GM12892 (cell line): ENCODE results near the gene OPCML.

ENCODE experiments used
- DNase-seq: peaks from one replicate; pipeline ENCODE4 v3.0.0; 2011; ENCODE audit not compliant: insufficient read length
- FAIRE-seq: peaks from 2 replicates; lab custom pipeline; 2011; peaks lifted over from hg19 to GRCh38; lab: Jason Lieb, UNC
- POLR2A ChIP-seq: IDR thresholded peaks from 2 replicates; pipeline ENCODE4 v1.6.1; 2011; ENCODE audit warnings: low read depth, low read length, control low read depth
- POLR2AphosphoS5 ChIP-seq: IDR thresholded peaks from 2 replicates; pipeline ENCODE4 v1.6.1; 2011; ENCODE audit warnings: low read depth, low read length, control low read depth
- TAF1 ChIP-seq: IDR thresholded peaks from 2 replicates; pipeline ENCODE4 v1.6.1; 2011; ENCODE audit warnings: low read depth, mild to moderate bottlenecking, control low read depth, low read length, borderline replicate concordance

Gene OPCML

GRCh38 chr11:132988411-132988810 is 543.9 kb downstream of the OPCML start:
- FAIRE-seq (no peak), DNase-seq (no peak)
- no peak for TF ChIP-seq POLR2AphosphoS5
- TF ChIP-seq TAF1, result no peak
- TF ChIP-seq POLR2A, result no peak

- TF ChIP-seq POLR2A, result no peak
- no peak for TF ChIP-seq POLR2AphosphoS5
- TF ChIP-seq TAF1, result no peak
- DNase-seq (no peak), FAIRE-seq (no peak)
Observed at GRCh38 chr11:132987936-132988335, 544.4 kb downstream of the OPCML start.

- DNase-seq (no peak), FAIRE-seq (no peak)
Observed at GRCh38 chr11:132983641-132983978, 548.7 kb downstream of the OPCML start.

GRCh38 chr11:132982772-132983640 is 549.3 kb downstream of the OPCML start:
- no peak for TF ChIP-seq POLR2AphosphoS5
- no peak for TF ChIP-seq TAF1
- TF ChIP-seq POLR2A, result no peak
- FAIRE-seq (no peak), DNase-seq (no peak)

More at GRCh38 chr11:132983641-132983978, 548.7 kb downstream of the OPCML start:
- no peak for TF ChIP-seq POLR2AphosphoS5
- no peak for TF ChIP-seq TAF1

- no peak for FAIRE-seq
- no peak for TF ChIP-seq TAF1
- TF ChIP-seq POLR2A, result no peak
- no peak for TF ChIP-seq POLR2AphosphoS5
- DNase-seq, result no peak
Observed at GRCh38 chr11:132981131-132981956, 551.0 kb downstream of the OPCML start.

GRCh38 chr11:132980670-132981069 is 551.6 kb downstream of the OPCML start:
- FAIRE-seq (no peak), DNase-seq (no peak)
- TF ChIP-seq POLR2AphosphoS5 (no peak), TAF1 (no peak), POLR2A (no peak)

GRCh38 chr11:132977746-132978145 is 554.6 kb downstream of the OPCML start:
- DNase-seq (no peak), FAIRE-seq (no peak)
- TF ChIP-seq POLR2AphosphoS5 (no peak), TAF1 (no peak), POLR2A (no peak)

- no peak for DNase-seq
Observed at GRCh38 chr11:132977241-132977640, 555.1 kb downstream of the OPCML start.

GRCh38 chr11:132976115-132976514 is 556.2 kb downstream of the OPCML start:
- DNase-seq, result no peak
- FAIRE-seq, result no peak
- no peak for TF ChIP-seq TAF1
- no peak for TF ChIP-seq POLR2AphosphoS5
- no peak for TF ChIP-seq POLR2A

More at GRCh38 chr11:132977241-132977640, 555.1 kb downstream of the OPCML start:
- TF ChIP-seq POLR2AphosphoS5, result no peak
- TF ChIP-seq POLR2A, result no peak
- TF ChIP-seq TAF1, result no peak
- no peak for FAIRE-seq

GRCh38 chr11:132973686-132974085 is 558.6 kb downstream of the OPCML start:
- FAIRE-seq (no peak), DNase-seq (no peak)
- TF ChIP-seq TAF1, result no peak
- no peak for TF ChIP-seq POLR2A
- TF ChIP-seq POLR2AphosphoS5, result no peak

- DNase-seq (no peak), FAIRE-seq (no peak)
- TF ChIP-seq TAF1 (no peak), POLR2A (no peak), POLR2AphosphoS5 (no peak)
Observed at GRCh38 chr11:132972565-132972964, 559.7 kb downstream of the OPCML start.
